Sigmoid colon (tissue), 3 donors: Measurements from ENCODE around the gene AACS.

Experiments
- CTCF ChIP-seq, 4 experiments: fragments of 450-650 bp in 3 of 4; fragments of 200-600 bp in 1 of 4; IDR thresholded peaks; one replicate each; pipeline ENCODE4 v1.5.1; 2016 to 2019; ENCODE audit warnings: antibody characterized with exemption in 4 of 4, mild to moderate bottlenecking in 3 of 4, moderate library complexity in 2 of 4
- POLR2A ChIP-seq, 2 donors: fragments of 450-650 bp; IDR thresholded peaks; one replicate each; pipeline ENCODE4 v1.6.1; 2016; ENCODE audit warnings: antibody characterized with exemption in 2 of 2, mild to moderate bottlenecking in 2 of 2, moderate library complexity in 2 of 2

GRCh38 chr12:125018356-125018755, 46.9 kb upstream of the AACS start:
- TF ChIP-seq CTCF (IDR thresholded peaks at IDR 0.05) (no peak), POLR2A (IDR thresholded peaks at IDR 0.05) (no peak)
